Measurements from ENCODE around the gene STK35.

Gene STK35

GRCh38 chr20:2114127-2114959, 12.7 kb downstream of the STK35 start:
- TF ChIP-seq EZH2phosphoT487 (IDR thresholded peaks at IDR 0.05; ENCODE audit: borderline replicate concordance, low read length) (no peak), CTCF (IDR thresholded peaks at IDR 0.05; ENCODE audit: low read depth, low read length, poor library complexity, severe bottlenecking) (no peak)
- Histone ChIP-seq H3K4me3 (ENCODE audit: low read length) (no peak overlapping the region), H3K4me2 (ENCODE audit: low read length) (no peak overlapping the region), H3K4me1 (ENCODE audit: control insufficient read depth, low read length) (0 out of 2 replicates have a peak, but pooled peaks cover 3% of the 10 kb centered on the region), H4K20me1 (ENCODE audit: control insufficient read depth, insufficient read depth, low read depth, low read length) (peaks cover 26% of the 10 kb centered on the region), H3K9me3 (ENCODE audit: control insufficient read depth, insufficient read depth, low read length) (no peaks in the 10 kb centered on the region), H3K27me3 (ENCODE audit: control insufficient read depth, low read length) (no peaks in the 10 kb centered on the region), H3K9me2 (replicated peaks; ENCODE audit: control insufficient read depth, low read length) (no peaks in the 10 kb centered on the region), H3K36me3 (ENCODE audit: control insufficient read depth, low read length) (peaks cover 84% of the 10 kb centered on the region), H3K27ac (ENCODE audit: low read depth, low read length) (no peak overlapping the region), H3K79me2 (ENCODE audit: control insufficient read depth, low read length) (peaks cover 99% of the 10 kb centered on the region), H3F3A (ENCODE audit: control insufficient read depth, insufficient read depth) (no peaks in the 10 kb centered on the region)

GRCh38 chr20:2114990-2115681, 13.5 kb downstream of the STK35 start:
- peaks cover 99% of the 10 kb centered on the region for H3K79me2 ChIP-seq (ENCODE audit: control insufficient read depth, low read length)
- TF ChIP-seq EZH2phosphoT487 (IDR thresholded peaks at IDR 0.05; ENCODE audit: borderline replicate concordance, low read length) (no peak), CTCF (IDR thresholded peaks at IDR 0.05; ENCODE audit: low read depth, low read length, poor library complexity, severe bottlenecking) (no peak)
- no peaks in the 10 kb centered on the region for H3K27me3 ChIP-seq (ENCODE audit: control insufficient read depth, low read length)
- no peak overlapping the region for H3K4me2 ChIP-seq (ENCODE audit: low read length)
- H3F3A ChIP-seq (ENCODE audit: control insufficient read depth, insufficient read depth), result no peaks in the 10 kb centered on the region
- 0 out of 2 replicates have a peak, but pooled peaks cover 3% of the 10 kb centered on the region for H3K4me1 ChIP-seq (ENCODE audit: control insufficient read depth, low read length)
- H4K20me1 ChIP-seq (ENCODE audit: control insufficient read depth, insufficient read depth, low read depth, low read length), result peaks cover 26% of the 10 kb centered on the region
- no peak overlapping the region for H3K27ac ChIP-seq (ENCODE audit: low read depth, low read length)
- H3K9me3 ChIP-seq (ENCODE audit: control insufficient read depth, insufficient read depth, low read length), result no peaks in the 10 kb centered on the region
- no peak overlapping the region for H3K4me3 ChIP-seq (ENCODE audit: low read length)
- peaks cover 87% of the 10 kb centered on the region for H3K36me3 ChIP-seq (ENCODE audit: control insufficient read depth, low read length)
- no peaks in the 10 kb centered on the region for H3K9me2 ChIP-seq (replicated peaks; ENCODE audit: control insufficient read depth, low read length)

GRCh38 chr20:2116170-2116940, 14.7 kb downstream of the STK35 start:
- no peak overlapping the region for H3K27ac ChIP-seq (ENCODE audit: low read depth, low read length)
- H3K36me3 ChIP-seq (ENCODE audit: control insufficient read depth, low read length), result peaks cover 79% of the 10 kb centered on the region
- H3F3A ChIP-seq (ENCODE audit: control insufficient read depth, insufficient read depth), result no peaks in the 10 kb centered on the region
- 0 out of 2 replicates have a peak, but pooled peaks cover 3% of the 10 kb centered on the region for H3K4me1 ChIP-seq (ENCODE audit: control insufficient read depth, low read length)
- no peak for TF ChIP-seq EZH2phosphoT487 (IDR thresholded peaks at IDR 0.05; ENCODE audit: borderline replicate concordance, low read length)
- TF ChIP-seq CTCF (IDR thresholded peaks at IDR 0.05; ENCODE audit: low read depth, low read length, poor library complexity, severe bottlenecking), result no peak
- no peak overlapping the region for H3K4me3 ChIP-seq (ENCODE audit: low read length)
- H3K79me2 ChIP-seq (ENCODE audit: control insufficient read depth, low read length), result peaks cover 99% of the 10 kb centered on the region
- H3K9me2 ChIP-seq (replicated peaks; ENCODE audit: control insufficient read depth, low read length), result no peaks in the 10 kb centered on the region
- no peaks in the 10 kb centered on the region for H3K27me3 ChIP-seq (ENCODE audit: control insufficient read depth, low read length)
- no peaks in the 10 kb centered on the region for H3K9me3 ChIP-seq (ENCODE audit: control insufficient read depth, insufficient read depth, low read length)
- no peak overlapping the region for H3K4me2 ChIP-seq (ENCODE audit: low read length)
- H4K20me1 ChIP-seq (ENCODE audit: control insufficient read depth, insufficient read depth, low read depth, low read length), result peaks cover 21% of the 10 kb centered on the region
